EL (cell line): ENCODE data around the gene PEX13.
"Not testable (repeated sequence)": the region's sequence is repeated elsewhere in the genome, so short reads cannot be mapped to it uniquely, and the experiment has no call there.

Experiments
- DNase-seq: peaks from one replicate; pipeline ENCODE4 v3.0.0-alpha.2; 2016

The PEX13 gene

GRCh38 chr2:61009355-61009754 lies 8.2 kb upstream of the PEX13 start:
- DNase-seq, result no peak

GRCh38 chr2:61011678-61012077 lies 5.8 kb upstream of the PEX13 start:
- no peak for DNase-seq

- peak; percentile 71 for DNase-seq
These were observed 5.2 kb upstream of the PEX13 start for GRCh38 chr2:61012303-61012702.

GRCh38 chr2:61013382-61013781 lies 4.1 kb upstream of the PEX13 start:
- DNase-seq, result no peak

- DNase-seq, result no peak
These were observed 2.8 kb upstream of the PEX13 start for GRCh38 chr2:61014763-61015162.

- no peak for DNase-seq
These were observed 1.5 kb upstream of the PEX13 start for GRCh38 chr2:61015976-61016375.

- DNase-seq, result no peak
These were observed 1.0 kb upstream of the PEX13 start for GRCh38 chr2:61016392-61017002.

GRCh38 chr2:61017003-61017555 lies 441 bp upstream of the PEX13 start:
- peak; percentile 76 for DNase-seq

GRCh38 chr2:61018318-61018755 lies 817 bp downstream of the PEX13 start:
- DNase-seq, result peak; percentile 54

GRCh38 chr2:61018798-61019197 lies 1.3 kb downstream of the PEX13 start:
- no peak for DNase-seq

- DNase-seq, result no peak
These were observed 3.7 kb downstream of the PEX13 start for GRCh38 chr2:61021228-61021660.

GRCh38 chr2:61023670-61024069 lies 6.2 kb downstream of the PEX13 start:
- DNase-seq, result no peak

- no peak for DNase-seq
These were observed 12.0 kb downstream of the PEX13 start for GRCh38 chr2:61029533-61029932.

- DNase-seq, result not testable (repeated sequence)
These were observed 17.1 kb downstream of the PEX13 start for GRCh38 chr2:61034592-61034991.

- not testable (repeated sequence) for DNase-seq
These were observed 19.1 kb downstream of the PEX13 start for GRCh38 chr2:61036643-61037042.

- DNase-seq, result no peak
These were observed 25.3 kb downstream of the PEX13 start for GRCh38 chr2:61042807-61043206.

GRCh38 chr2:61044636-61045035 lies 27.1 kb downstream of the PEX13 start:
- no peak for DNase-seq

GRCh38 chr2:61045226-61045625 lies 27.7 kb downstream of the PEX13 start:
- no peak for DNase-seq

- DNase-seq, result no peak
These were observed 28.5 kb downstream of the PEX13 start for GRCh38 chr2:61045999-61046398.

- no peak for DNase-seq
These were observed 38.0 kb downstream of the PEX13 start for GRCh38 chr2:61055557-61055956.

GRCh38 chr2:61057562-61057961 lies 40.0 kb downstream of the PEX13 start:
- no peak for DNase-seq

- DNase-seq, result no peak
These were observed 41.9 kb downstream of the PEX13 start for GRCh38 chr2:61059382-61059781.

- peak; percentile 86 for DNase-seq
These were observed 48.5 kb downstream of the PEX13 start, which contains the start of gene SANBR for GRCh38 chr2:61065714-61066709. Gene SANBR, plus strand, starts transcription at chr2:61065871. Its CDS starts 4,480 bp downstream, at chr2:61070351.

GRCh38 chr2:61074100-61074499 lies 56.6 kb downstream of the PEX13 start:
- no peak for DNase-seq
